K562 (cell line): Measurements from ENCODE around the gene PIGN. TPM values are rescaled to one million over a fixed set of nuclear protein-coding genes. Genes with fewer than 3 reads are reported as not detected.
A peak's percentile ranks its signal among the peaks of the same experiment; 100 is the strongest.

Experiments
- ASH1L ChIP-seq: fragments of 450-650 bp; IDR thresholded peaks from 2 replicates; pipeline ENCODE4 v1.6.1; 2018; ENCODE audit warnings: borderline replicate concordance, mild to moderate bottlenecking, low read depth; ENCODE audit not compliant: partially characterized antibody
- KAT8 ChIP-seq: fragments of 450-650 bp; IDR thresholded peaks from 2 replicates; pipeline ENCODE4 v1.6.1; 2016; ENCODE audit warnings: low read depth, mild to moderate bottlenecking
- MIER1 ChIP-seq: fragments of 450-650 bp; IDR thresholded peaks from 2 replicates; pipeline ENCODE4 v1.6.1; 2016; ENCODE audit warnings: antibody characterized with exemption, mild to moderate bottlenecking, low read depth
- MTA3 ChIP-seq: fragments of 450-650 bp; formaldehyde crosslinking; IDR thresholded peaks from 2 replicates; pipeline ENCODE4 v1.6.1; 2017; ENCODE audit warnings: mild to moderate bottlenecking, borderline replicate concordance
- NCOA2 ChIP-seq, 2 experiments: fragments of 450-650 bp; IDR thresholded peaks; 2 replicates each; pipeline ENCODE4 v1.6.1; 2018; ENCODE audit warnings: mild to moderate bottlenecking in 2 of 2, moderate library complexity in 1 of 2; ENCODE audit not compliant: partially characterized antibody in 2 of 2
- NEUROD1 ChIP-seq: fragments of 150-350 bp; IDR thresholded peaks from 2 replicates; pipeline ENCODE4 v1.6.1; 2014; ENCODE audit warnings: borderline replicate concordance, low read length, low read depth; ENCODE audit not compliant: partially characterized antibody
- NKRF ChIP-seq: fragments of 450-650 bp; IDR thresholded peaks from 2 replicates; pipeline ENCODE4 v1.6.1; 2016; ENCODE audit warnings: borderline replicate concordance
- NR2F6 ChIP-seq: fragments of 450-650 bp; formaldehyde crosslinking; IDR thresholded peaks from 2 replicates; pipeline ENCODE4 v1.4.0; 2020; ENCODE audit warnings: mild to moderate bottlenecking
- NRF1 ChIP-seq, 2 experiments: fragments of 450-650 bp; IDR thresholded peaks in 1 of 2; conservative IDR thresholded peaks in 1 of 2; 2 replicates each; pipeline ENCODE4 v1.6.1; 2014; ENCODE audit warnings: mild to moderate bottlenecking in 2 of 2
- PHF20 ChIP-seq: fragments of 450-650 bp; IDR thresholded peaks from 2 replicates; pipeline ENCODE4 v1.6.1; 2018; ENCODE audit not compliant: partially characterized antibody
- POLR2B ChIP-seq: fragments of 450-650 bp; IDR thresholded peaks from 2 replicates; pipeline ENCODE4 v1.6.1; 2018; ENCODE audit warnings: low read depth; ENCODE audit not compliant: partially characterized antibody
- PREB ChIP-seq: sonication (generic); formaldehyde crosslinking; IDR thresholded peaks from 2 replicates; pipeline ENCODE4 v1.8.1; 2023; ENCODE audit warnings: mild to moderate bottlenecking, missing genetic modification reagents
- SP1 ChIP-seq: sonication (generic); formaldehyde crosslinking; IDR thresholded peaks from 2 replicates; pipeline ENCODE4 v1.8.1; 2022; ENCODE audit warnings: mild to moderate bottlenecking, missing genetic modification reagents
- TARDBP ChIP-seq: fragments of 450-650 bp; IDR thresholded peaks from 2 replicates; pipeline ENCODE4 v1.6.1; 2016
- TEAD1 ChIP-seq, 2 experiments: fragments of 450-650 bp in 1 of 2; sonication (generic) in 1 of 2; formaldehyde crosslinking; IDR thresholded peaks; 2 replicates each; pipeline versions ENCODE4 v1.4.0 to v1.8.0; 2020 to 2022; ENCODE audit warnings: mild to moderate bottlenecking in 2 of 2, missing genetic modification reagents in 1 of 2
- YY1 ChIP-seq, 3 experiments: IDR thresholded peaks; 2 replicates each; pipeline ENCODE4 v1.6.1; 2011; ENCODE audit warnings: low read length in 2 of 3, mild to moderate bottlenecking in 2 of 3, moderate library complexity in 2 of 3, borderline replicate concordance in 1 of 3, control low read depth in 1 of 3, low read depth in 1 of 3; ENCODE audit not compliant: insufficient read depth in 3 of 3, insufficient replicate concordance in 2 of 3, control insufficient read depth in 1 of 3, insufficient read length in 1 of 3; ENCODE audit errors: extremely low read depth in 1 of 3
- polyA plus RNA-seq, 8 experiments: library from polyadenylated mRNA; depleted of rRNA in 4 of 8; stranded (reverse) in 5 of 8; unstranded in 3 of 8; fragments of >200 nt; fragmentation: Nextera tagmentation in 2 of 8; fragmentation: Illumina TruSeq in 1 of 8; extraction: Ambion mirVana in 2 of 8; extraction: Trizol in 1 of 8; gene quantifications; 2 replicates each; pipeline versions ENCODE4 v1.2.1 to v1.2.3, GENCODE V29; 2011 to 2014; ENCODE audit warnings: inconsistent platforms in 1 of 8, missing spikeins in 1 of 8
- total RNA-seq, 7 experiments: library from RNA; depleted of rRNA in 6 of 7; stranded (reverse); fragments of >200 nt in 6 of 7; fragmentation: Illumina TruSeq in 2 of 7; extraction: Trizol in 2 of 7; gene quantifications; 2 replicates each; pipeline versions ENCODE4 v1.2.1 to v1.2.3, GENCODE V29; 2011 to 2021; ENCODE audit warnings: low replicate concordance in 1 of 7
- TF ChIP-seq, protein P1 (sequence below): fragments of 450-650 bp; IDR thresholded peaks from 2 replicates; pipeline ENCODE4 v1.7.0; 2016; ENCODE audit warnings: borderline replicate concordance
- TF ChIP-seq, protein P2 (sequence below): conservative IDR thresholded peaks from 2 replicates; pipeline ENCODE4 v1.6.1; 2011; ENCODE audit warnings: low read depth, mild to moderate bottlenecking, low read length; ENCODE audit not compliant: control insufficient read depth
- TF ChIP-seq, protein P3 (sequence below): fragments of 250-450 bp; sonication (Bioruptor Pico); IDR thresholded peaks from 2 replicates; pipeline ENCODE4 v1.8.0; 2022; ENCODE audit warnings: inconsistent platforms, mild to moderate bottlenecking, moderate library complexity, borderline replicate concordance

Gene PIGN
- total and polyA plus RNA-seq, 9 of the 15 experiments (the other 6 are each of a cell fraction or from before 2014, with no cell fraction given) = 9.9 to 25.6 (median 17.3) TPM

- no peak for TF ChIP-seq SP1 (CRISPR knock-in tag)
- TF ChIP-seq NKRF = peak; percentile 79
- peak; percentile 29 to 33; a peak in 2 of 4 replicates for TF ChIP-seq NRF1 (conservative IDR thresholded peaks at IDR 0.05 in 1 of 2, IDR thresholded peaks at IDR 0.05 in 1 of 2)
- no peak for TF ChIP-seq PREB (CRISPR knock-in tag)
- no peak for TF ChIP-seq NCOA2 (IDR thresholded peaks at IDR 0.05; ENCODE audit: partially characterized antibody in 2 of 2)
- TF ChIP-seq MTA3 = peak; percentile 42; the same call in 1 of the 2 replicates
- no peak for TF ChIP-seq TARDBP
- TF ChIP-seq YY1 (IDR thresholded peaks at IDR 0.05; ENCODE audit: borderline replicate concordance in 1 of 3, control insufficient read depth in 1 of 3, extremely low read depth in 1 of 3, insufficient read depth in 3 of 3, insufficient read length in 1 of 3, insufficient replicate concordance in 2 of 3, low read depth in 1 of 3, low read length in 2 of 3) = peak; percentile 61 to 91 (median 82)
- TF ChIP-seq, protein P1, sequence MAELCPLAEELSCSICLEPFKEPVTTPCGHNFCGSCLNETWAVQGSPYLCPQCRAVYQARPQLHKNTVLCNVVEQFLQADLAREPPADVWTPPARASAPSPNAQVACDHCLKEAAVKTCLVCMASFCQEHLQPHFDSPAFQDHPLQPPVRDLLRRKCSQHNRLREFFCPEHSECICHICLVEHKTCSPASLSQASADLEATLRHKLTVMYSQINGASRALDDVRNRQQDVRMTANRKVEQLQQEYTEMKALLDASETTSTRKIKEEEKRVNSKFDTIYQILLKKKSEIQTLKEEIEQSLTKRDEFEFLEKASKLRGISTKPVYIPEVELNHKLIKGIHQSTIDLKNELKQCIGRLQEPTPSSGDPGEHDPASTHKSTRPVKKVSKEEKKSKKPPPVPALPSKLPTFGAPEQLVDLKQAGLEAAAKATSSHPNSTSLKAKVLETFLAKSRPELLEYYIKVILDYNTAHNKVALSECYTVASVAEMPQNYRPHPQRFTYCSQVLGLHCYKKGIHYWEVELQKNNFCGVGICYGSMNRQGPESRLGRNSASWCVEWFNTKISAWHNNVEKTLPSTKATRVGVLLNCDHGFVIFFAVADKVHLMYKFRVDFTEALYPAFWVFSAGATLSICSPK = no peak
- TF ChIP-seq, protein P2, sequence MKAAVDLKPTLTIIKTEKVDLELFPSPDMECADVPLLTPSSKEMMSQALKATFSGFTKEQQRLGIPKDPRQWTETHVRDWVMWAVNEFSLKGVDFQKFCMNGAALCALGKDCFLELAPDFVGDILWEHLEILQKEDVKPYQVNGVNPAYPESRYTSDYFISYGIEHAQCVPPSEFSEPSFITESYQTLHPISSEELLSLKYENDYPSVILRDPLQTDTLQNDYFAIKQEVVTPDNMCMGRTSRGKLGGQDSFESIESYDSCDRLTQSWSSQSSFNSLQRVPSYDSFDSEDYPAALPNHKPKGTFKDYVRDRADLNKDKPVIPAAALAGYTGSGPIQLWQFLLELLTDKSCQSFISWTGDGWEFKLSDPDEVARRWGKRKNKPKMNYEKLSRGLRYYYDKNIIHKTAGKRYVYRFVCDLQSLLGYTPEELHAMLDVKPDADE = no peak
- TF ChIP-seq, protein P3, sequence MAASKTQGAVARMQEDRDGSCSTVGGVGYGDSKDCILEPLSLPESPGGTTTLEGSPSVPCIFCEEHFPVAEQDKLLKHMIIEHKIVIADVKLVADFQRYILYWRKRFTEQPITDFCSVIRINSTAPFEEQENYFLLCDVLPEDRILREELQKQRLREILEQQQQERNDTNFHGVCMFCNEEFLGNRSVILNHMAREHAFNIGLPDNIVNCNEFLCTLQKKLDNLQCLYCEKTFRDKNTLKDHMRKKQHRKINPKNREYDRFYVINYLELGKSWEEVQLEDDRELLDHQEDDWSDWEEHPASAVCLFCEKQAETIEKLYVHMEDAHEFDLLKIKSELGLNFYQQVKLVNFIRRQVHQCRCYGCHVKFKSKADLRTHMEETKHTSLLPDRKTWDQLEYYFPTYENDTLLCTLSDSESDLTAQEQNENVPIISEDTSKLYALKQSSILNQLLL (CRISPR knock-in tag) = no peak
- peak; percentile 59 for TF ChIP-seq POLR2B
- no peak for TF ChIP-seq KAT8
- no peak for TF ChIP-seq MIER1
- TF ChIP-seq TEAD1 (CRISPR knock-in tag; IDR thresholded peaks at IDR 0.05) = no peak
- TF ChIP-seq NR2F6 (CRISPR knock-in tag) = no peak
- peak; percentile 67 for TF ChIP-seq NEUROD1
- TF ChIP-seq ASH1L = peak; percentile 83
- TF ChIP-seq PHF20 = peak; percentile 65
These were observed at the start of gene PIGN, which contains the start of gene RELCH (continued) for GRCh38 chr18:62186774-62187542.
